Fibroblast of lung (primary cell): Measurements from ENCODE around the gene LRP1-AS.

ENCODE experiments used
- EZH2 ChIP-seq: IDR thresholded peaks from 2 replicates; pipeline ENCODE4 v1.5.1; 2012; ENCODE audit warnings: low read length, control low read depth, mild to moderate bottlenecking; ENCODE audit errors: missing control alignments
- TF ChIP-seq, protein P1 (sequence below), 2 donors: IDR thresholded peaks in 1 of 2; conservative IDR thresholded peaks in 1 of 2; 1 replicate in 1 of 2; 2 replicates in 1 of 2; pipeline ENCODE4 v1.5.1; 2011 to 2012; ENCODE audit warnings: low read length in 2 of 2, control low read depth in 1 of 2, inconsistent platforms in 1 of 2, low read depth in 1 of 2, mild to moderate bottlenecking in 1 of 2

DNA sequence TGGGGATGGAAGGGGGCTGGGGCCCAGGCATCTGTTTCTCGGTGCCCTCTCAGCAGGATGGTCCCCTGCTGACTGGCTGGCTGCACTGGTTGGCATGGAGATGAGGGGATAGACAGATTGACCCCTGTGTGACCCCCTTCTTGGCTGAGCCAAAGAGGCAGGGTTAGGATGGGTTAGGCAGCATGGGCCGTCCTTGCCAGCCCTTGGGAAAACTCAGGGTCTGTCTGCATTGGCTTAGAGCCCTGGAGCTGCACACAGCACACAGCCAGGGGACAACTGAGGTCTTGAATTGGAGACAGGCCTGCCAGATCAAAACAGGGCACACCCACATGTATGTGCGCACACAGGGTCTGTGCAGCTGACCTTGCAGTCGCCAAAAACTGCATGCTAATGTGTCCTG, 11.2 kb upstream of the LRP1-AS start:
- TF ChIP-seq, protein P1, sequence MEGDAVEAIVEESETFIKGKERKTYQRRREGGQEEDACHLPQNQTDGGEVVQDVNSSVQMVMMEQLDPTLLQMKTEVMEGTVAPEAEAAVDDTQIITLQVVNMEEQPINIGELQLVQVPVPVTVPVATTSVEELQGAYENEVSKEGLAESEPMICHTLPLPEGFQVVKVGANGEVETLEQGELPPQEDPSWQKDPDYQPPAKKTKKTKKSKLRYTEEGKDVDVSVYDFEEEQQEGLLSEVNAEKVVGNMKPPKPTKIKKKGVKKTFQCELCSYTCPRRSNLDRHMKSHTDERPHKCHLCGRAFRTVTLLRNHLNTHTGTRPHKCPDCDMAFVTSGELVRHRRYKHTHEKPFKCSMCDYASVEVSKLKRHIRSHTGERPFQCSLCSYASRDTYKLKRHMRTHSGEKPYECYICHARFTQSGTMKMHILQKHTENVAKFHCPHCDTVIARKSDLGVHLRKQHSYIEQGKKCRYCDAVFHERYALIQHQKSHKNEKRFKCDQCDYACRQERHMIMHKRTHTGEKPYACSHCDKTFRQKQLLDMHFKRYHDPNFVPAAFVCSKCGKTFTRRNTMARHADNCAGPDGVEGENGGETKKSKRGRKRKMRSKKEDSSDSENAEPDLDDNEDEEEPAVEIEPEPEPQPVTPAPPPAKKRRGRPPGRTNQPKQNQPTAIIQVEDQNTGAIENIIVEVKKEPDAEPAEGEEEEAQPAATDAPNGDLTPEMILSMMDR (conservative IDR thresholded peaks at IDR 0.05 in 1 of 2, IDR thresholded peaks at IDR 0.05 in 1 of 2; ENCODE audit: low read depth in 1 of 2, low read length in 2 of 2), result no peak
- no peak for TF ChIP-seq EZH2
